Omental fat pad (tissue), 4 donors: ENCODE measurements around the gene MAPK10. TPM values are rescaled to one million over a fixed set of nuclear protein-coding genes. Genes with fewer than 3 reads are reported as not detected.
"Not testable (repeated sequence)": the region's sequence is repeated elsewhere in the genome, so short reads cannot be mapped to it uniquely, and the experiment has no call there.

Experiments used
- ATAC-seq: fragments of 150-250 bp; one replicate; pipeline ENCODE4 v1.9.1; 2016; ENCODE audit warnings: mild to moderate bottlenecking, moderate library complexity; ENCODE audit not compliant: low FRiP score
- DNase-seq: peaks from one replicate; pipeline ENCODE4 v3.0.0-alpha.2; 2019; ENCODE audit warnings: low spot score
- CTCF ChIP-seq, 3 donors: fragments of 450-650 bp; IDR thresholded peaks; one replicate each; pipeline ENCODE4 v1.5.1; 2016 to 2017; ENCODE audit warnings: antibody characterized with exemption in 3 of 3, mild to moderate bottlenecking in 3 of 3, moderate library complexity in 2 of 3
- total RNA-seq, 4 donors: library from RNA; depleted of rRNA; stranded (reverse); fragments of >200 nt; gene quantifications; one replicate each; pipeline ENCODE4 v1.1.0, GENCODE V29; 2016

Gene MAPK10
- total RNA-seq, 4 donors from 2014 or later: 38.5 to 51.3 (median 41.4) TPM

- ATAC-seq (peak; percentile 39), DNase-seq (no peak)
- no peak for TF ChIP-seq CTCF (IDR thresholded peaks at IDR 0.05)
Measured at GRCh38 chr4:86033171-86033570, 326.7 kb downstream of the MAPK10 start.

- ATAC-seq (peak; percentile 95), DNase-seq (no peak)
- TF ChIP-seq CTCF (IDR thresholded peaks at IDR 0.05): no peak
Measured at GRCh38 chr4:86032476-86033022, 327.3 kb downstream of the MAPK10 start.

GRCh38 chr4:86031927-86032326, 327.9 kb downstream of the MAPK10 start:
- no peak for DNase-seq
- ATAC-seq: no peak
- TF ChIP-seq CTCF (IDR thresholded peaks at IDR 0.05): no peak

GRCh38 chr4:86026720-86027119, 333.1 kb downstream of the MAPK10 start:
- no peak for DNase-seq
- ATAC-seq: no peak
- TF ChIP-seq CTCF (IDR thresholded peaks at IDR 0.05): no peak

- ATAC-seq, DNase-seq: not testable (repeated sequence)
Measured at GRCh38 chr4:86021671-86022070, 338.2 kb downstream of the MAPK10 start.

GRCh38 chr4:86019906-86020305, 339.9 kb downstream of the MAPK10 start:
- DNase-seq (no peak), ATAC-seq (no peak)
- no peak for TF ChIP-seq CTCF (IDR thresholded peaks at IDR 0.05)

- ATAC-seq (no peak), DNase-seq (no peak)
- TF ChIP-seq CTCF (IDR thresholded peaks at IDR 0.05): no peak
Measured at GRCh38 chr4:86019362-86019761, 340.5 kb downstream of the MAPK10 start.
